ENCODE measurements around the gene BBC3. TPM values are rescaled to one million over a fixed set of nuclear protein-coding genes. Genes with fewer than 3 reads are reported as not detected.
A peak's percentile ranks its signal among the peaks of the same experiment; 100 is the strongest.
"Not testable (repeated sequence)": the region's sequence is repeated elsewhere in the genome, so short reads cannot be mapped to it uniquely, and the experiment has no call there.

The BBC3 gene
- total RNA-seq, result 4.7 TPM

- intact Hi-C loops (cut with DNase I), result no loop called here
- Histone ChIP-seq H3K9me3 (no peaks in the 10 kb centered on the region), H3K27me3 (no peaks in the 10 kb centered on the region), H3K27ac (peak within 1 kb of the TSS; percentile 100), H3K4me1 (peaks cover 53% of the 10 kb centered on the region), H3K4me3 (peak within 1 kb of the TSS; percentile 85 to 95), H3K36me3 (no peaks in the 10 kb centered on the region)
- DNase-seq (ENCODE audit: extremely low spot score in 2 of 2), result no peak
- TF ChIP-seq POLR2A (IDR thresholded peaks at IDR 0.05) (peak in 1 of 2 donors; percentile 78), CTCF (IDR thresholded peaks at IDR 0.05) (no peak)
Measured at GRCh38 chr19:47230921-47231214, at the start of gene BBC3. TSS of gene BBC3 (minus strand) at chr19:47231199. CDS start at chr19:47228431, 2,768 bp downstream.

GRCh38 chr19:47280183-47280797 lies 49.3 kb upstream of the BBC3 start:
- no peak for TF ChIP-seq CTCF (IDR thresholded peaks at IDR 0.05)
- Histone ChIP-seq H3K27me3 (no peaks in the 10 kb centered on the region), H3K4me3 (no peak overlapping the region), H3K27ac (no peak overlapping the region), H3K9me3 (no peaks in the 10 kb centered on the region), H3K36me3 (no peaks in the 10 kb centered on the region), H3K4me1 (peaks cover 28% of the 10 kb centered on the region)
- intact Hi-C loops (cut with DNase I), result no loop called here
- DNase-seq (ENCODE audit: extremely low spot score in 2 of 2), result no peak

- not testable (repeated sequence) for DNase-seq (ENCODE audit: extremely low spot score in 2 of 2); H3K27me3 ChIP-seq; H3K9me3 ChIP-seq; H3K36me3 ChIP-seq; H3K4me3 ChIP-seq
- Histone ChIP-seq H3K27ac (peak overlapping the region; percentile 99), H3K4me1 (peaks cover 48% of the 10 kb centered on the region)
- intact Hi-C loops (cut with DNase I), result loop anchor here (10.0 kb wide), 1 partner anchor 238 kb away; the partner anchor contains the start of gene NAPA
Measured at GRCh38 chr19:47276513-47276912, 45.5 kb upstream of the BBC3 start.

GRCh38 chr19:47275791-47276461 lies 44.9 kb upstream of the BBC3 start:
- Histone ChIP-seq H3K4me1 (peaks cover 49% of the 10 kb centered on the region), H3K36me3 (peaks cover 0 to 6% of the 10 kb centered on the region in 2 donors), H3K27me3 (no peaks in the 10 kb centered on the region), H3K4me3 (peak overlapping the region; percentile 86 to 90), H3K9me3 (no peaks in the 10 kb centered on the region), H3K27ac (peak overlapping the region; percentile 99)
- TF ChIP-seq POLR2AphosphoS5 (IDR thresholded peaks at IDR 0.05; ENCODE audit: insufficient read depth in 1 of 2, low read depth in 1 of 2), result no peak
- no peak for TF ChIP-seq POLR2A (IDR thresholded peaks at IDR 0.05)
- no peak for TF ChIP-seq CTCF (IDR thresholded peaks at IDR 0.05)
- no peak for DNase-seq (ENCODE audit: extremely low spot score in 2 of 2)
- intact Hi-C loops (cut with DNase I), result loop anchor here (10.0 kb wide), 1 partner anchor 239 kb away; the partner anchor contains the start of gene NAPA

GRCh38 chr19:47274891-47275761 lies 44.1 kb upstream of the BBC3 start:
- Histone ChIP-seq H3K4me3 (peak overlapping the region; percentile 86 to 90), H3K36me3 (peaks cover 0 to 14% of the 10 kb centered on the region in 2 donors), H3K9me3 (no peaks in the 10 kb centered on the region), H3K27me3 (no peaks in the 10 kb centered on the region), H3K4me1 (peaks cover 49% of the 10 kb centered on the region), H3K27ac (peak overlapping the region; percentile 99)
- intact Hi-C loops (cut with DNase I), result loop anchor here (10.0 kb wide), 1 partner anchor 240 kb away; the partner anchor contains the start of gene NAPA
- no peak for DNase-seq (ENCODE audit: extremely low spot score in 2 of 2)
- TF ChIP-seq CTCF (IDR thresholded peaks at IDR 0.05) (no peak), POLR2A (IDR thresholded peaks at IDR 0.05) (peak in 1 of 2 donors; percentile 29), POLR2AphosphoS5 (IDR thresholded peaks at IDR 0.05; ENCODE audit: insufficient read depth in 1 of 2, low read depth in 1 of 2) (no peak)

Data from vagina (tissue), 2 donors.